Middle frontal gyrus (tissue), 1 donor: ENCODE data around the gene ADGB.
"Not testable (repeated sequence)": the region's sequence is repeated elsewhere in the genome, so short reads cannot be mapped to it uniquely, and the experiment has no call there.

ENCODE experiments used
- DNase-seq: peaks from one replicate; pipeline ENCODE4 v3.0.0-alpha.2; 2015; ENCODE audit warnings: low spot score; ENCODE audit errors: extremely low spot score

ADGB gene

DNA sequence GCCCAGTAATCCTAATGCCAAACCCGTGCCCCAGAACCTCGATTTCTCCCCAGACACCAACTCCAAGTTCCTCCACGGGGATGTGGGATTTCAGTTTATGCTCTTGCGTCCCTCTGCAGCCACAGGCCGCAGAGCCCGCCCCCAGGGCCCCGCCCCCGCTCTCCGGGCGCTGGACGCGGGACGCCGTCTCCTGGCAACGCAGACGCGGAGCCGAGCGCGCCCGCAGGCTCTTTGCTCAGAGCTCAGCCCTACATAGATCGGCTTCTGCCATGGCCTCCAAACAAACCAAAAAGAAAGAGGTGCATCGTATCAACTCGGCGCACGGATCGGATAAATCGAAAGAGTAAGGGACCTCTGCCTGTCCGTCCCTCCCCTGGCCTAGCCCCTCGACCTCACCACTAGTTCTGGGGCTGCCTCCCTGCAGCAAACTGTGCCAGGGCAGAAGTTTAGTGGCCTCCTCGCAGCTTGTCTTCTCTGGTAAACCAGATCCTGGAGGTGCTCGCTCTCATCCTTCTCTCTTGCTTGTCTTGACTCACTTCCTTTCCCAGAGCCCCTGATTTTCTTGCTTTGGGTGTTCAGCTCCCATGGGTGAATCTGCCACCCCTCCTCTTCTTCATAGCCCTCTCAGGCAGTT, at the start of gene ADGB:
ADGB (plus strand) TSS at position 201 of the 634 bp plus-strand sequence; CDS start at position 270, 69 bp downstream.
- DNase-seq: no peak

DNA sequence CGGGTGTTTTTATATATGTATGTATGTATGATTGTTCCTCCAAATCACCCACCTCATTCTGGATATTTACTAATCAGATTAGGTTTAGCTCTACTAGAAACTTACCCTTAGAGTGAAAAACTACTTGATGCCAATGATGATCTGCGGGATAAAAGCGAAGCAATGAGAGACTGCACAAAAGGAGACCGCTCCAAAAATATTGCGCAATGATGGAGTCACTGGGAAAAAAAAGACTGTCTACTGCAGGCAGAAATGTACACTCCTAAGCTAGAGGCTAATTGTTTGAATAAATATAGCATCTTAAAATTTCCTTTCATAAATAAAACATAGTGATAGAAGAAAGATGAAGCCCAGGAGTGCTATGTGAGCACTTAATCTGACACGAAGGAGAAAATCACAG, 47.9 kb upstream of the ADGB start:
- DNase-seq: no peak

DNA sequence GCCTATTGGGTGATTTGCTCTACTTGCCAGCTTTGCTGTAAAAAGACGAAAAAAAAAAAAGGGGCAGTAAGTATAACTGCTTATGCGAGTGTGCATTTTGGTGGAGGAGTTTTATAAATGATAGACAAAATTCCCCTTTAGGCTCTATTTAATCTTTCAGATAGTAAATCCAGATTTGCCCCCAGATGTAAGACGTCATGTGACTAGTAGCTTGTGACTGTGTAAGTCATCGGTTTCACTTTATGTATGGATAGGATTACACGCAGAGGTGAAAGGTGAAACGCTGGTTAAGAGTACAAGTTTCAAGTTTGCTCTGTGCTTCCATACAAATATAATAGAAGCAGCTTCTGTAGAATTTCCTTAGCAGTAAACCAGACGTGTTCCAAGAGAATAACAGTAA, 47.2 kb upstream of the ADGB start:
- DNase-seq: no peak

DNA sequence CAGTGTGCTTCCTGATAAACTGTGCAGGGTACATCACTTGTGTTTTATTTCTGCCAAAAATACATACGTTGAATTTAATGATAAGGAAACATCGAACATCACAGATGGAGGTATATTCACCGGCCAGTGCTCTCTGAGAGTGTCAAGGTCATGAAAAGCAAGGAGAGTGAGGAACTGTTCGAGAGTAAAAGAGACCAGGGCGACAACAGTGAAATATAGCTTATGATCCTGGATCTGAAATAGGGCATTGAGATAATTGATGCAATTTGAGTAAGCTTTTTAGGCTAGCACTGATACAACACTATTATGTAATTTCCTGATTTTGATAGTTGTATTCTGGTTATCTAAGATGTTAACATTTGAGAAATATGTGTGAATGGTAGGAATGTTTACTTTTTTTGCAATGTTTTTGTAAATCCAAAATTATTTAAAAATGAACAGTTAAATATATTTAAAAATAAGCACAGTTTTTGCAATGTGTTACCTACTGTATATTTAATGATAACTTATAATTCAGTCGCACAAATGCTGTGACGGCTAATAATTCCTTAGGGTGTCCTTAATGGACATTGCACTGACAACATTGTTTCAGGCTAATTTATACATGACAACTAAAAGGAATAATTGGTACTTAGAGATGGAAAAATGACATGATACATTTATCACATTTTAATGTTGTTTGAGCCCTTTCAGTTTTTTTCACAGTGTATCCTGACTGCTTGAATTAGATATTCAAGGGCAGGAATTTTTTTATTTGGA, 45.2 kb upstream of the ADGB start:
- no peak for DNase-seq

DNA sequence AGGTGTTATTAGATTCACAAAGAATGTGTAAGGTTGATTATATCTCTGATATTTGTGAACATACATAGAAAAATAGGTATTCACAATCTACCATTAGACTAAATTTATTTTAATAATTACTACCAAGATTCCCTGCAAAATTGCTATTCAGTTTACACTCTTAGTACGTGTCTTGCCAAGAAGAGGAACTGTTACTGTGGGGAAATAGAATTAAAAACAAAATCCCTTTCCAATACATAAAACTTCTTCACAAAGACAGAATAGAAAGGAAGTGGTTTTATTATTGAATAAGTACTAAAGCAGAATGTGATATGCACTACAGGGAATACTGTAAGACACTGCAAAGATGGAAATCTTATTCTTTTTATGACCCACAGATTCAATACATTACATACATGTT, 38.2 kb upstream of the ADGB start:
- no peak for DNase-seq

DNA sequence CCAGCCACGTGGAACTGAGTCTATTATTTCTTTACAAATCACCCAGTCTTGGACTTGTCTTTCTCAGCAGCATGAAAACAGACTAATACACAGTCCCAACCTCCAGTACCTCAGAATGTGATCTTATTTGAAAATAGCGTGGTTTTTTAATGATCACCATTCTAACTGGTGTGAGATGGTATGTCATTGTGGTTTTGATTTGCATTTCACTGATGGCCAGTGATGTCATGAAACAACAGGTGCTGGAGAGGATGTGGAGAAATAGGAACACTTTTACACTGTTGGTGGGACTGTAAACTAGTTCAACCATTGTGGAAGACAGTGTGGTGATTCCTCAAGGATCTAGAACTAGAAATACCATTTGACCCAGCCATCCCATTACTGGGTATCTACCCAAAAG, 32.1 kb upstream of the ADGB start:
- not testable (repeated sequence) for DNase-seq

DNA sequence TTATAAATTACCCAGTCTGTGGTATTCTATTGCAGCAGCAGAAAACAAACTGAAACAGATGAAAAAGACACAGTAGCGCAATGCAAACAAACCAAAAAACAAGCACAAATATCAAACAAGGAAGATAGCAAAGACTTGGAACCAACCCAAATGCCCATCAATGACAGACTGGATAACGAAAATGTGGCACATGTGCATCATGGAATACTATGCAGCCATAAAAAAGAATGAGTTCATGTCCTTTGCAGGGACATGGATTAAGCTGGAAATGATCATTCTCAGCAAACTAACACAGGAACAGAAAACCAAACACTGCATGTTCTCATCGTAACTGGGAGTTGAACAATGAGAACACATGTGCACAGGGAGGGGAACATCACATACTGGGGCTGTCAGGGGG, 30.2 kb upstream of the ADGB start:
- not testable (repeated sequence) for DNase-seq

DNA sequence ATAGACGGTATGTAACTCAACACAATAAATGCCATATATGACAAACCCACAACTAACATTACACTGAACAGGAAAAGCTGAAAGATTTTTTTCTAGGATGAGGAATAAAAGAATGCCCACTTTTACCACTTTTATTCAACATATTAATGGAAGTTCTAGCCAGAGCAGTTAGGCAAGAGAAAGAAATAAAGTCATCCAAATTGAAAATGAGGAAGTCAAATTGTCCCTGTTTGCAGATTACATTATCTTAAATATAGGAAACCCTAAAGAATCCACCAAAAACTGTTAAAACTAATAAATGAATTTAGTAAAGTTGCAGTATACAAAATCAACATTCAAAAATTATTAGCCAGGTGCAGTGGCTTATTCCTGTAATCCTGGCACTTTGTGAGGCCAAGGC, 24.6 kb upstream of the ADGB start:
- no peak for DNase-seq

DNA sequence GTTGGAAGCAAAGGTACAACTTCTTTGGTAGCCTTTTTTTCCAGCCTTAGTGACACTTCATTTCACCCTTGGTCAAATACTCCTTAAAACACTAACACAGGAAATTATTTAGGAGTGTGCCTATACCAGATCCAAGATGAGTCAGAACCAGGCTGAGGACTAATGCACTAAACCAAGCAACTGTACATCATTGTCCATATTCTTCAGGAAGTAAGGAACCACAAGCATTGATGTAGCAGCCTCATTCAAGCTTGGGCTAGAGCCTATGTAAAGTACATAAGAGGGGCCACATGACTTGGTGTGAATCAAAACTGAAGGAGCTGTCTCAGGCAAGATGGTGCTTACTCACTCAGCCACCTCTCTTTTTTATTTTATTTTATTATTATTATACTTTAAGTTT, 20.7 kb upstream of the ADGB start:
- no peak for DNase-seq

DNA sequence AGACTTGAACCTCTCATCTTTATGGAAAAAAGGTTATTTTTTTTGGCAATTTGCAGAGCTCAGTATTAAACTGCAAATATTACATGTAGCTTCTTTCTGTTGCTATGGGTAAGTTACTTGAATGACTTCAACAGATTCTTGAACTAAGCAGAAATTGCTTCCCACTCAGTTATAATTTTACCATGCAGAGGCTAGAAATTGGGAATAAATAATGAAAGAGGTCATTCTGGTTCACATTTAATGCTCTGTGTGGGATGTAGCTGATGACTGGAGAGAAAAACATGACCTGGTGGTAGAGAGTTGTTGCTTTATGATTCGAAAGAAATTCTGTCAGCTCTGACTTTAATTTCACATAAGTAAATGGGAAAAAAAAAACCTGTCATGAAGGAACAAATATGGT, 16.8 kb upstream of the ADGB start:
- no peak for DNase-seq

DNA sequence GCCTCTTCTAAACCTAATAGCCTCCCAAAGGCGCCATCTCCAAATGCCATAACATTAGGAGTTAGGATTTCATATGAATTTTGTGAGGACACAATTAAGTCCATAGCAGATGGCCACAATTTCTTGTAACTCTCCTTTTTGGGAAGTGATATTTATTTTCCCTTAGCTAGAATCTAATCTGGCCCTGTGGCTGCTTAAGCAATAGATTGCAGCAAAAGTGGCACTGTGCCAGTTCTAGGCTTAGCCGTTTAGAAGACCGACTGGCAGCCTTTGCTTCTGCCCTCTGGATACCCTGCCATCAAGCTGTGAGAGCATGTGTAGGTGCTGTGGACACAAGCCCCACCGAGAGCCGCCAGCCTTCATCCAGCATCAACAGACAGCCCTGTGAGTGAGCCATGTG, 15.9 kb upstream of the ADGB start:
- no peak for DNase-seq

DNA sequence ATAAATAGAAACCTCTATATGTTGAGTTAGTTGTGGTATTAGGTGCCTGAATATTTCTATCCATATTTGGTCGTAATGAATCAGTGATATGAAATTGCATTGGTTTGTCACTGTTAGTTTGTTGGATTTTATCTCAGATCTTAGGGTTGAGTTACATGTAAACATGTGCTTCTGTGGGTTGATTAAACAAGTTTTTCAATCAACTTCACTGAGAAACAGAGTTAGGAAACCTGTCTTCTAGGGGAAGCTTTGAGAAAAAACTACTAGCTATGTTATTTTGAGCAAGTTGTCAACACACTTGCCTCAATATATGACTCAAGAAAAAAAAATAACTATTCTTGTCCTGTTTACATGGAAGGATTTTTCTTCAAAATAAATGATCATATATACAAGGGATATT, 14.8 kb upstream of the ADGB start:
- no peak for DNase-seq

DNA sequence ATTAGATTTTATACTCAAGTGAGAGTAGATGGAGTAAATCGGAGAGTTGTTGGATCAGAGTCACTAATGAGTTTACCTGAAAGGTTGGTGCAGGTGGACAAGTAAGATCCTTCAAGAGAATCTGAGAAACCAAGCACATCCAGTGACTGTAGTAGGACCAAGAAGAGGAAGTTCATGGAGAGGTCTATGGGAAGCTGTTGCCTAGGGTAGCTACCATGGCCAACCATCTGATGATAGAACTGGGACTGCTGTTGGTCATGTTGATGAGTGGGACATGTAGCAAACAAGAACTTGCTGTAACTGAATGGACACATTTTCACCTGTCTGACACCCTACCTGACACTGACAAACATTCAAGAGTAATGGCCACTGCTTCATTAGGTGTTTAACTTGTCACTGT, 11.3 kb upstream of the ADGB start:
- DNase-seq: no peak

DNA sequence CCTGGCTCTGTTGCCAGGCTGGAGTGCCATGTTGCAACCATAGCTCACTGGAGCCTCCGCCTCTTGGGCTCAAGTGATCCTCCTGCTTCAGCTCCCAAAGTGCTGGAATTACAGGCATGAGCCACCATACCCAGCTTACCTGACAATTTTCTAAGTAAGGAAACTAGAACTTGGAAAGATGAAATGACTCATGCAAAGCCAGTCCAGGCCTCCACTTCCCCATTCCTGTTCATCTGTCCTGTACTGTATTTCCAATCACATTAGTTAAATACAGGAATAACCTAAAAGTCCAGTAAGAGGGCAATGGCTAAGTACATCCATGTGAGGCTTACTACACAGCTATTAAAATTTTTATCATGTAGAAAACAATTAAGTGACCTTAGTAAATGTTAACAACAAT, 8.3 kb upstream of the ADGB start:
- no peak for DNase-seq

DNA sequence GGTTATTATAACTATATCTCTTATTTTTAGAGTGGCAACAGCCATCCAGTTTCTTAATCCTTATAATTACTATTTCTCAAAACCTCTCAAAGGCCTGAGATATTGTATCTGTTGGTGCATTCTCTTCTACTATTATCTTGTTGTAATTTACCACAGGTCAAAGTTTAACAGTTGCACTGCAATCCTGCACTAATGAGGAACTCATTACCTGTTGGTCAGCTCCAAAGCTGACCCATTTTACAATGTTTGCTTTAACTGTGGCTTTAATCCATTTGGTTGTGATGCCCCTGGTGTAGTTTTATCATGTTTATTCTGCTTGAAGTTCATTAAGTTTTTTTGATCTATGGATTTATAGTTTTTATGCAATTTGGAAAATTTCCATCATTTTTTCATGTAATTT, 6.3 kb upstream of the ADGB start:
- no peak for DNase-seq

DNA sequence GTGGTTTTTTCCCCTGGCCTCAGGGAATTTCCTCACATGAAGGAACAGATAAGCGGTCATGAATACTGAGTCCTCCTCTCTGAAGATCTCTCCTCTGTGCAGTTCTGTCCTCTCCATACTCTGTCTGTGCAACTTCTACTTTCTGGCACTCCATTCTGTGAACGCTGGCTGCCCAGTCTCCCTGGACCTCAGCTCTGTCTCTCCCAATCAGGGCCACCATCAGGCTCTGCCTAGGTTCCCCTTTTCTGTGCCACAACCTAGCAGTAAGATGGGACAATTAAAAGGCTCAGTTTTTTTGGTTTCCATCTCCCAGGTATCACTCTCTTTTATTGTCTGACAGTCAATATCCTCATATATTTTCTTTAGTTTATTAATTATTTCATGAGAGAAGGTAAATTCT, 4.8 kb upstream of the ADGB start:
- no peak for DNase-seq

DNA sequence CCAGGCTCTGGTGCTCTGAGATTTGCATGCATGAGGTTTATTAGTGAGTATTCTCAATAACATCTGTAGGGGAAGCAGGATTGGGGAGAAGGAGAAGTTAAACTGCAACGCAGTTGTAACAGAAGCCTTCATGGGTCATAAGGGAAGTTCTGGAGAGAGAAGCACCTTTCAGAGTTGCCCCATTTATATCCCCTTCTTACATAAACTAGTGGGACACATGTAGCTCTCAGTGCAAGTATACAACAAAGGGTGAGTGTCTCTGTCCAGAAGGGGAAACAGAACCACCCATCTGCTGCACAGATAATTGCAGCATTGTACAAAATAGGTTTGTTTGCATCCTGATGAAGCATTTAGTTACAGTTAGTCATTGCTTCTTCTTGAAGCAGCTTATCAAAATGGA, 4.3 kb upstream of the ADGB start:
- no peak for DNase-seq

DNA sequence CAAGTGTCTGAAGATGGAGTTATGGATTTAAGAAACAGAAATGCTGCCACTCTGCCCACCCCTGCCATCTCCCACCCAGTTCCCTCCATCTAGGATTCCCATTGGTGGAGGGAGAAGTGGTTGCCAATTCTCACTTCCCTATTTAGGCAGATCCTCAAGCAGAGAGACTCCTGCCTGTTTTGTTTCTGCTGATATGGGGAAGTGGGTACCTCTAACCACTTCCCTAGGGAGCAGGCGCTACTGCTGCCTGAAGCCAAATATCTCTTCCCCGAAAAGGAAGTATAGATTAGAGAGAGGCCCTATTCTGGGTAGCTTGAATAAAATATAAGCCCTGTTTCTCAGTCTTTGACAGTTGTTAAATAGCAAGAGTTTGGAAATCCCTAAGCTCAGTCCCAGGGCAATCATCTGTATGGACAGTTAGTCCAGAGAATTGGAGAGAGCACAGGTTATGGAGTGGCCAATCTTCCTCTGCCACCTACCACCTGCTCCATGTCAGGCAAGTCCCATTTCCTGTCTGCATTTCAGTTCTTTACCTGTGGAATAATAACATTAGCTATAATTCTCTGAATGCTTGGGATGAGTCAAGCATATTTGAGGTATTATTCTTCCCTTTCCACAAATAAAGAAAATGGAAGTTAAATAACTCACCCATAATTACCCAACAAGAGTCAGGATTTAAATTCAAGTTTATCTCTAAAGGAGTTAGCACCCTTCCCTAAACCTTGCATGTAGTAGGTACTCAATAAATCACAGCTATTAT, 2.6 kb upstream of the ADGB start:
- no peak for DNase-seq

DNA sequence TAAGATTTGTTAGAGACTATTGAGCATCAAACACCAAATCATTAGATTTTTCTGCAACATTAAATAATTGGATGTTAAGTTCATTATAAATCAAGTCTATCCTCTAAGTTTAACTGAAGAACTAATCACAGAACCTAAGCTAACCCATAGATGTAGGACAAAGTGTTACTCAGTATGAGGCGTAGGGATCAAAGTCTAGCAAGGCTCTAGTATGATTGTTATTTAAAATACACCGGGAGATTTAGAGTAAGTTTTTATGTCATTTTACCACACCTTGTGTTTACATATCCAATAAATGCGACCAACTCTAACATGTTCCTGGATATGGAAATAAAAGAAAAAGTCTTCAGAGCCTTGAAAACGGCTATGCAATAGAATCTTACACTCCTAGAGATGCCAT, 2.6 kb downstream of the ADGB start:
- DNase-seq: no peak

DNA sequence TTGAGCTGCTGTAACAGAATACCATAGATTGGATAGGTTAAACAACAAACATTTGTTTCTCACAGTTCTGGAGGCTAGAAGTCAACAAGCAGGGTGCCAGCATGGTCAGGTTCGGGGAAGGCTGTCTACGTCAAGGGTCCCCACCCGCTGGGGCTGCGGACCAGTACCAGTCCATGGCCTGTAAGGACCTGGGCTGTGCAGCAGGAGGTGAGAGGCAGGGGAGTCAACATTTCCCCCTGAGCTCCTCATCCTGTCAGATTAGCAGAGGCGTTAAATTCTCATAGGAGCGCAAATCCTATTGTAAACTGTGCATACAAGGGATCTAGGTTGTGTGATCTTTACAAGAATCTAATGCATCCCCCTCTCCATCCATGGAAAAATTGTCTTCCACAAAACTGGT, 3.8 kb downstream of the ADGB start:
- DNase-seq: no peak

DNA sequence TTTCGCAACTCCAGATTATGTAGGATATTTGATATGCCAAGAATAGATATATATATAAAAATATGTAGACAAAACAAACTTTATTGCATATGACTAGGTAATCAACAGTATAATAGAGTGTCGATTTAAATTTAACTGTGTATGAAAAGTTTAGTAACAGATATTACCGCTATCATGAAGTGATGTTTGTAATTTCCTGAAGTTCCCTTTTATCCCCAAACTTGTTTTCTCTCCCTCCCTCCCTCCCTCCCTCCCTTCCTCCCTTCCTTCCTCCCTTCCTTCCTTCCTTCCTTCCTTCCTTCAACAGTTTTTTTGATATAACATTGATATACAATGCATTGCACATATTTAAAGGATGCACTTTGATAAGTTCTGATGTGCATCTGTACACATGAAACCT, 15.2 kb downstream of the ADGB start:
- no peak for DNase-seq

DNA sequence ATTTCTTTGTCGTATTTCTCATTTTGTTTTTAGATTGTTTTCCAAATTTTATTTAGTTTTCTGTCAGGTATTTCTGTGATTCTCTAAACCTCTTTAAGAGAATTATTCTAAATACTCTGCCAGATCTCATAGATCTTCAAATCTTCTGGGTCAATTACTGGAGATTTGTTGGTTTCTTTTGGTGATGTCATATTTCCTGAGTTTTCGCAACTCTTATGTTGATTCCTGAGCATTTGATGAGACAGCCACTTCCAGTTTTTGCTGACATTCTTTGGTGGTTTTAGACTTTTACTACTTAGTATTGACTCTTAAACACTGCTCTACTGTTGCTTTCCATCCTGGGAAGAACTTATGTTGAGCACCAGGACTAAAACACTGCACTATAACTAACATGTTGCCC, 21.9 kb downstream of the ADGB start:
- DNase-seq: no peak

DNA sequence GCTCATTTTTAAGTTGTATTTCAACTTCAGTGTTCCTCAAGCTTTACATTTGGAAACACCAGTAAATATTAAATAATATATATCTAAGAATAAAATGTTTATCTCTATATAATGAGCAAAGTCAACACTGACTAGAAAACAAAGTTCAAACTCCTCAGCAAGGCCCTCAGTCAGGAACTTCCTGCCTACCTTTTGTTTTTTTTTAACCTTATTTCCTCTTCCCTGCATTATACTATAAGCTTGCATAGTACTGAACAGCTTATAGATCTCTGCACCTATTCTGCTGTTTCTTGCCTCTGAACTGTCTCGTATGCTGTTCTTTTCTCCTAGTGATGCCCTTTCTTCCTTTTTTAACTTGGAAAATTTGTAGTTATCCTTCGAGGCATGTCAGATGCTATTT, 29.6 kb downstream of the ADGB start:
- no peak for DNase-seq
